Fibroblast of skin of right biceps (primary cell): ENCODE results near the gene THOP1.
A peak's percentile ranks its signal among the peaks of the same experiment; 100 is the strongest.

Source experiments
- DNase-seq: peaks from one replicate; pipeline ENCODE4 v3.0.0-alpha.2; 2013

Gene THOP1

DNA sequence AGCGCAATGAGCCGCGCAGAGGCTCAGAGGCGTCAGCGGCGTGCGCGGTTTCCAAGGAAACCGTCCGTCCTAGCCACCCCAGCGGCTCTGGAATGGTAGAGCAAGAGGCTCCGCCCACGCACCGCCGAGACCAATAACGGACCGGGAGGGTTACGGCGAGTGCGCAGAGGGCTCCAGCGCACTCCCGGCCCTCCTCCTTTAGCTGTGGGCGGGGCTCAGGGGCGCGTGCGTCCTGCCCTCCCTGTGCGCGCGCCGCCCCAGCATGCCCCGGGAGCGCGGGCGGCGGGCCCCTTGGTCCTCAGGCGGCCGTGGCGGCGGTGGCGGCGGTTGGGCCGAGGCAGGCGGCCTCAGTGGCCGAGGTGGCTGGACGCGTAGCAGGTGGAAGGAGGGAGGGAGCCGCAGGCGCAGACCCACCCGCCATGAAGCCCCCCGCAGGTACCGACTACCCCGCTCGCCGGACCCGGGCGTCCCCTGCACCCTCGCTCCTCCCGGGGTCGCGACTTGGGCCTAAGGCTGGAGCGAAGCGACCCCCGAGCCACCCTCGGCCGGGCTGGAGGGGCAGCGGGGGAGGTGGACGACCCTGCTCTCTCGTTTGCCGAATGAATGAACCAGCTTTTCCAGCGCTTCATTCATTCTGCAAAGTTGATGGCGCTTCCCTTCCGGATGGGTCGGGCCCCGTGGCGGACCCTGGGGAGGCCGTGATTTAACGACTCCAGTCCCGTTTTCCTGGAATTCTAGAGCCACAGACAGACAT lies at the start of gene THOP1:
Gene THOP1, plus strand, starts transcription at position 260 of the 754 bp plus-strand sequence. Its CDS starts 160 bp downstream, at position 420.
- peak; percentile 99 for DNase-seq

DNA sequence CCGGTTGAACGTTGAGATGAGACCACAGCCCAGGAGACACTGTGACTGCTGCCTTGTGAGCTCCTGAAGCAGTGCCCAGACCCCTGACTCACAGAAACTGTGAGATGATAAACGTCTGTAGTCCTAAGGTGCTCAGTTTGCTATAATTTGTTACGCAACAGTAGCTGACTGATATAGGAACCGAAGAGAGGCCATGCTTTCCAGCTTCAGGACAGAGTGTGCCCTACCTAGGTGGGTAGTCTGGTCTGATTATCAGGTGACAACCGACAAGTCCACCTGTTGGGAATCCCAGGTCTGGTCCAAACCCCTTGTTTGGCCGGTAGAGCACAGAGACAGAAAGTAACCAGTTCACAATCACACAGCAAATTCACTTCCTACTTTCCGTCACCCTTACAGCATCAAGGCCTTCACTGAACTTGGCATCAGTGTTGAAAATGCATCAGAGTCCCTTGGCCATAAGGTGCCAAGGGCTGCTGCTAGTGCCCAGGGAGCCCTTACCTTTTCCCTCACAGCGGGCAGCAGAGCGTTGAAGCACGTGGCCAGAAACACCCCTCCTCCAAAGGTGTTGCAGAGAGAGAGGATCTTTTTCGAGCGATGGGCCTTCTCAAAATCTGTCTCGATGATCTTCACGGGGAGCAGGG lies 48.6 kb upstream of the THOP1 start:
- no peak for DNase-seq

- DNase-seq = peak; percentile 99
Observed at GRCh38 chr19:2739602-2740313, 45.5 kb upstream of the THOP1 start, which contains the start of gene SLC39A3. TSS of gene SLC39A3 (minus strand) at chr19:2740017. CDS start at chr19:2737257, 2,760 bp downstream.

DNA sequence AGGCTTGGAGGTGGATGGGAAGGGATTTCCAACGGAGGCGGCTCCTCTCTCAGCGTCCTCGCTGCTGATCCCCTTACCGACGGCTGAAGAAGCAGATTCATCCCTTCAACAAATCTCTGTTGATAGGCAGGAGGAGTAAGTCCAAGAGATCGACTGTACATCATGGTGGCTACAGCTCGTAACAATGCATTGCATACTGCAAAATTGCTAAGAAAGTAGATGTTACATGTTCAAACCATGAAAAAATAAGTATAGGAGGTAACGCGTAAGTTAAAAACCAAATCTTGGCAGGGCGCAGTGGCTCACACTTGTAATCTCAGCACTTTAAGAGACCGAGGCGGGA lies 45.0 kb upstream of the THOP1 start:
- no peak for DNase-seq

- no peak for DNase-seq
Observed at GRCh38 chr19:2743099-2743498, 42.2 kb upstream of the THOP1 start.

GRCh38 chr19:2744113-2744512 lies 41.2 kb upstream of the THOP1 start:
- no peak for DNase-seq

DNA sequence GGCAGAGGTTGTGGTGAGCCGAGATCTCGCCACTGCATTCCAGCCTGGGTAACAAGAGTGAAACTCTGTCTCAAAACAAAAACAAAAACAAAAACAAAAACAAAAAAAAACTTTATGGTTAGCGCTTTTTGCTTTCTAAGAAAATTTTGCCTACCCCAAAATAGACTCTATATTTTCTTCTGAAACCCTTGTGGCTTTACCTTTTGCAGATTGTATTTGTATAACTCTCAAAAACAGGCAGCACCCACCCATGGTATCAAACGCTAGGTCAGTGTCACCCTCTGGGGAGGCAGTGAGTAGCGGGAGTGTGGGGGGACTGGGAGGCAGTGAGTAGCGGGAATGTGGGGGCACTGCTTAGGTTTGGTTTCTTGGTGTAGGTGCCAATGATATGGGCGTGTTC lies 38.0 kb upstream of the THOP1 start:
- no peak for DNase-seq

- no peak for DNase-seq
Observed at GRCh38 chr19:2750808-2751437, 34.4 kb upstream of the THOP1 start.

DNA sequence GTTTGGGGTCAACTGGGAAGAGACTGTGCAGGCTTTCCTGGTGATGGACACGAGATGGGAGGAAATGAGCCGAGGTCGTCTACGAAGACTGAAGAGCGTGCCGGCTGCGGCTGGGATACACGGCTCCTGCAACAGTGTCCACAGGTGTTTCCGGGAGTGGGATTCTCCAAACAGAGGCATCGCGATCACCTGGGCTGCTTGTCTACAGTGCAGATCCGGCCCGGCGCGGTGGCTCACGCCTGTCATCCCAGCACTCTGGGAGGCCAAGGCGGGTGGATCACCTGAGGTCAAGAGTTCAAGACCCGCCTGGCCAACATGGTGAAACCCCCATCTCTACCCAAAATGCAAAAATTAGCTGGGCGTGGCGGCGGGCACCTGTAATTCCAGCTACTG lies 33.9 kb upstream of the THOP1 start:
- no peak for DNase-seq

DNA sequence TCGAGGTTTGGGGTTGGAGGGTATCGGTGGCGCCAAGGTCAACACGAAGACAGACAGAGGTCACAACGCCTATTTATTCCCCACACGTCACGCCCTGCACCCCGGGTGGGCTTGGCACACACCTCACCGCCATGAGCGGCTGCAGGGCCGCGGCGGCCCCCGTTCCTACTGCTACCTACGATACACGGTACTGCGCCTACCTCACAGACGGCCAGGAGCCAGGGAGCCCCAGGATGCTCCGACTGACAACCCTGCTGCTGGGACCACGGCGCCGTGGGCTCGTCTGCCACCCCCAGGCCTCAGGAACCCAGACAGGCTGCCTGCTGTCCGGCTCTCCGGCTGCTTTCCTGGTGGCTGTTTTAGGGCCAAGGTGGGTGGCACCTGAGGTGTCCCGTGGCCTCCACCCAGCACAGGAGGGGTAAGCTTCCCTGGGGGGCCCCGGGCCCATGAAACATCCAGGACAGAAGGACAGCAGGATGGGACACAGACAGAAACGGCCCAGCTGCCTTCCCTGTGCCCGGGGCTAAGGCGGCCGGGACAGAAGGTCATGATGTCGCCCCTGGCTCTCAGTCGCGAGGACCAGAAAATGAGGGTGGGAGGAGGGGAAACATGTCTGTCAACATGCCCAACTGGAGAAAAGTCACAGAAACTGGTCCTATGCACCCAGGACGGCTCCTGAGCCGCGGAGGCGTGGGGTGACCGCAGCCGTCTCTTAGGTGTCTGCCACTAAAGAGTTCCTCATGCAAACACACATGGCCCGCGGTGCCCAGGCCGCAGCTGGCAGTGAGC lies 30.4 kb upstream of the THOP1 start:
- DNase-seq = no peak

DNA sequence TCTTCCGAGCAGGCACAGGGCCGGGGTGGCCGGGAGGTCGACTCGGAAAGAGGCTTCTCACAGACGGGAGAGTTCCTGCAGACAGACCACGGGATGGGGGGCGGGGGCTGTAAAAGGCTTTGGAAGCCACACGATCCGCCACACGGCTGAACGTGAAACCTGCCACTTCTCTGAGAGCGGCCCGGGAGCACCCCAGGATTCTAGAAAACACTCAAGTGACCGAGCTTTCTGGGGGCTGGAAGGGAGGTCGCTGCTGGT lies 29.9 kb upstream of the THOP1 start:
- no peak for DNase-seq

DNA sequence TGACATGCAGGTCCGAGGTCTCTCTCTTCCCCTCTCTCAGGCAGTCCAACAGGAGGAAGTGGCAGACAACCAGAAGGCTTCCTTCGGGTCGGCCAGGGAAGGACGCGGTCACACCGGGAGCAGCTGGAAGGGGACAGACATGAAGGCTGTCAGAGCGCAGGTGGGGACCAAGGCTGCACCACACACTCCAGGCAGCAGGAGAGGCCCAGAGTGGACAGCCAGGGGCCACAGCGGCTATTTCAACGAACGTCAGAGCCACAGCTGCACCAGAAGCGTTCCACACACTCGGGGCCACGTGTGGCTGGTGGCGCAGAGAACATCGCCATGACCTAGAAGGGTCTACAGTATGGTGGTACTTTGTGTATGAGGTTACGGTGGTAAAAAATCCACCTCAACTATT lies 29.5 kb upstream of the THOP1 start:
- no peak for DNase-seq

DNA sequence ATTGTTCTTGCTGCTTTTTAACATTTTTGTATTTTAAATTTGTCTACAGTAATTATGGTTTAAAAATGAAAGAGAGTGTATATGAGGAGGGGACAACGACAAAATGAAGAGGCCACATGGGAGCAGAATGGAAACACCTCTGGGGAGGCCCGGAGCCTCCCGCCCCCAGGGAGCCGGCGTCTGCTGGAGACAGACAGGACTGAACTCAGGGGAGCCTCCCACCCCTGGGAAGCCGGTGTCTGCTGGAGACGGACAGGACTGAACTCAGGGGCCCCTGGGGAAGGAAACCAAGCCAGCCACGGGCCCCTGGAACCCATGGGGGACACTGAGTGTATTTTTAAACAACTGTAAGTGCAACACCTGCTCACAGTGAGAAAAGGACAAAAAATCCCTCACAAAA lies 28.8 kb upstream of the THOP1 start:
- no peak for DNase-seq

- no peak for DNase-seq
Observed at GRCh38 chr19:2756921-2757881, 28.1 kb upstream of the THOP1 start.

DNA sequence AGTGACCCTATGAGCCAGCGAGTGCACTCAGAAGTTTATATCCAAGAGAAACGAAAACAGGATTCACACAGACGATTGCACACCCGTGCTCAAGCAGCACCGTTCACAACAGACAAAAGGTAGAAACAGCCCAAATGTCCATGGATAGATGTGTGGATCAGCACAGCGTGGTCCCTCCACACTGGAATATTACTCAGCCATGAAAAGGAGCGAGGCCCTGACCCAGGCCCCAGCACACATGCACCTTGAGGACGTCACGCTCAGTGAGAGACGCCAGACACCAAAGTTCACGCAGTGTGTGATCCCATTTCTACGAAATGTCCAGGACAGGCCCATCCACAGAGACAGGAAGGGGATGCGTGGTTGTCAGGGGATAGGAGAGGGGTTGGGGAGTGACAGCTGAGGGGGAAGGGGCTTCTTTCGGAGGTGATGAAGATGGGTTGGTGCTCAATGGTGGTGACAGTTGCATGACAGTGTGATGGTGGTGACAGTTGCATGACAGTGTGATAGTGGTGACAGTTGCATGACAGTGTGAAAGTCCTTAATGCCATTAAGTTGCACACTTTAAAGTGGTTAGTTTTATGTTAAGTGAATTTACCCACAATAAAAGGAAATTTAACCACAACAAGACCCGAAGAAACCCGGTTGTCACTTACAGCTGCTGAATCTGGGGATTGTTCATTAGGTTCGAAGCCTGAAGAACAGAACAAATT lies 26.5 kb upstream of the THOP1 start:
- no peak for DNase-seq

DNA sequence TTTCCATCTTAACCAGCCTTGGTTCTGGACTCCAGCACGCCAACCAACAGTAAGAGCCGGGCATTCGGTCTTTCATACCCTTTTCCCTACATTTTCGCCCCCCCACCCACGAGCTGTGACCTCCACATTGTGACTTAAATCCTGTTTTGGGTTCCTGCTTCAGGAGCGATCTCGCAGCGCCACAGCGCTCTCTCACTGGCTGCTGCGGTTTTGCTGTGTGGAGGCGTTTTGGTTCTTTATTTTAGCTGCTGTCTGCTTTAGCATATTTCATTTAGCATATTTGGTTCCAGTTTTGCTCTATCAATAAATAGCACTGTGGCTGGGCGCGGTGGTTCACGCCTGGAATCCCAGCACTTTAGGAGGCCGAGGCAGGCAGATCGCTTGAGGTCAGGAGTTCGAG lies 25.9 kb upstream of the THOP1 start:
- no peak for DNase-seq

DNA sequence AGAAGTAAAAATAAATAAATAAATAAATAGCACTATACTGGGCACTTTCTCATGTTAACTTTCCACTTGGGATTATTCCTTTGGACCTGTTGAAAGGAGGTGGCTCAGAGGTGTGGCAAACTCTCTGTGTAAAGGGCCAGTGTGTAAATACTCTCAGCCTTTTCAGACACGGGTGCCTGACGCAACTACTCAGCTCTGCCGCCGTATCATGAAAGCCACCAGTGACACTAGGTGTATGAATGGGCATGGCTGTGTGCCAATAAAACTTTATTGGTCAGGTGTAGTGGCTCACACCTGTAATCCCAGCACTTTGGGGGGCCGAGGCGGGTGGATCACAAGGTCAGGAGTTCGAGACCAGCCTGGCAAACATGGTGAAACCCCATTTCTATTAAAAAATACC lies 25.3 kb upstream of the THOP1 start:
- DNase-seq = no peak

- no peak for DNase-seq
Observed at GRCh38 chr19:2761309-2761677, 24.0 kb upstream of the THOP1 start.

- DNase-seq = no peak
Observed at GRCh38 chr19:2761876-2762782, 23.2 kb upstream of the THOP1 start.
